ENCODE data around the gene IKZF1.

- TF ChIP-seq ATF1 (CRISPR knock-in tag; IDR thresholded peaks at IDR 0.05), result no peak
- no peak for TF ChIP-seq CTCF (IDR thresholded peaks at IDR 0.05)
- no peak for TF ChIP-seq CBFB (CRISPR knock-in tag; IDR thresholded peaks at IDR 0.05; ENCODE audit: low read depth)
- no peak for TF ChIP-seq ARID4B (CRISPR knock-in tag; IDR thresholded peaks at IDR 0.05; ENCODE audit: borderline replicate concordance)
- TF ChIP-seq ZBTB21 (CRISPR knock-in tag; IDR thresholded peaks at IDR 0.05; ENCODE audit: borderline replicate concordance), result no peak
- no peak for TF ChIP-seq IRF2 (CRISPR knock-in tag; IDR thresholded peaks at IDR 0.05; ENCODE audit: borderline replicate concordance, low read depth)
- no peak for TF ChIP-seq FOXJ3 (CRISPR knock-in tag; IDR thresholded peaks at IDR 0.05; ENCODE audit: borderline replicate concordance)
These were observed 51.3 kb downstream of the IKZF1 start for GRCh38 chr7:50355817-50356178.

Data from WTC11 (cell line).